ENCODE measurements around the gene KCNH4.
"Not testable (repeated sequence)": the region's sequence is repeated elsewhere in the genome, so short reads cannot be mapped to it uniquely, and the experiment has no call there.

The KCNH4 gene

DNA sequence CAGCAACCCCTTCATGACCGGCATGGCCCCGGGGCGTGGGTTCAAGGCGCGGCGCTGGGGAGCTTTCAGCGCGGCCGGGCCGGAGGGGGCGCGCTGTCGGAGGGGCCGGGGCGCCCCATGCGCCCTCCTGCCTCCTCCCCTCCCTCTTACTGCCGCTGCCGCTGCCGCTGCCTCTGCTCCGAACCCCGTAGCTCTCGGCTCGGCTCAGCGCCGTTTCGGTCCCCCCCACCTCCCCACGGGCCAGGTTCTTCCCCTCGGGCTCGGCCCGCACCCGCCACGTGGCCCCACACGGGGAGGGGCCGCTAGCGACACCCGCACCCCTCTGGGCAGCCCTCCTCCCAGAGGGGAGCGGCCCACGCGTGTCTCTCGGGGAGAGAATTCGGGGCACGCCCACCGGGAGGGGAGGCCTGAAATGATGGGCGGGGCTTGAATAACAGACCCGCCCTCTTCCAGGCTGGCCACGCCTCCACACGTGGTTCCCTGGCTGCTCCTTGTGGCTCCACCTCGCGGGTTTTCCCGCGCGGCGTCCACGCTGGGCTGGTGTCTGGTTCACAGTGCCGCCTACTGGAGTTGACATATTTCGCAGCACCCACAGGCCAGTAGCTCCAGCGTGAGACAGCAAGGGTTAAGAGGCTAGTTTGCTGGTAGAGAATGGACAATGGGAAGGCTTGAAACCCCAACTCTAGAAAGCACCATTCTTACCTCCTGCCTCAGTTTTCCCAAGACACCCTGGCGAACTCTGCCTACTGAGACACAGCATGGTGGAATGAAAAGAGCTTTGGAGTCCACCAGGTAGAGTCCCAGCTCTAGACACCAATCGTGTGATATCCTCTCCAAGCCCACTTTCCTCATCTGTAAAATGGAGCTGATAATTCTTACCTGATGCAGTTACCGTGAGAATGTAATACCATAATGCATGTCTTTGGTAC lies at the start of gene KCNH4:
Gene KCNH4, minus strand, starts transcription at position 221 of the 929 bp plus-strand sequence. Its CDS starts 197 bp downstream, at position 24.
- H3K9ac ChIP-seq (ENCODE audit: low read depth, low read length), result peak within 1 kb of the TSS; percentile 67; the same call in 1 of the 2 replicates
- no peaks in the 10 kb centered on the region for H3K9me3 ChIP-seq (ENCODE audit: control insufficient read depth, insufficient read depth, low read length)
- H3K4me1 ChIP-seq (ENCODE audit: insufficient read depth, low read length), result peaks cover 21% of the 10 kb centered on the region
- H3K36me3 ChIP-seq (ENCODE audit: insufficient read depth, low read length), result no peaks in the 10 kb centered on the region

DNA sequence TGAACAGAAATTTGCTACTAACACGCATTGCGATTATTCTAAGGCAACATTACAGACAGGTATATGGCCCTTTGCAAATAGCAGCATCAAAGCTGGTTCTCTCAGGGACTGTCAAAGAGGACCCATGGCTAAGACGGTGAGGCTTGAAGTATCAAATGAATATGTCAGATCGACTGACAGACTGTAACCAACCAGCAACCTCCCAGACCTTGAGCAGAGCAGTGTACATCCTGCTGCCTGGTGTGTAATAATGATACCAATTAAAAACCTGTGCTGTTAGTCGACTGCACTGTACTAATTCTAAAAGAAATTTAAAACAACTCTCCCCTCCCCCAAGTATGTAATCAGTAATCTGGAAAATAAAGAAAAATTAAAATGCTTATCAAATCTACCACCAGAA lies 49.3 kb upstream of the KCNH4 start:
- no peak overlapping the region for H3K9ac ChIP-seq (ENCODE audit: low read depth, low read length)
- no peaks in the 10 kb centered on the region for H3K9me3 ChIP-seq (ENCODE audit: control insufficient read depth, insufficient read depth, low read length)
- no peaks in the 10 kb centered on the region for H3K4me1 ChIP-seq (ENCODE audit: insufficient read depth, low read length)
- no peaks in the 10 kb centered on the region for H3K36me3 ChIP-seq (ENCODE audit: insufficient read depth, low read length)

DNA sequence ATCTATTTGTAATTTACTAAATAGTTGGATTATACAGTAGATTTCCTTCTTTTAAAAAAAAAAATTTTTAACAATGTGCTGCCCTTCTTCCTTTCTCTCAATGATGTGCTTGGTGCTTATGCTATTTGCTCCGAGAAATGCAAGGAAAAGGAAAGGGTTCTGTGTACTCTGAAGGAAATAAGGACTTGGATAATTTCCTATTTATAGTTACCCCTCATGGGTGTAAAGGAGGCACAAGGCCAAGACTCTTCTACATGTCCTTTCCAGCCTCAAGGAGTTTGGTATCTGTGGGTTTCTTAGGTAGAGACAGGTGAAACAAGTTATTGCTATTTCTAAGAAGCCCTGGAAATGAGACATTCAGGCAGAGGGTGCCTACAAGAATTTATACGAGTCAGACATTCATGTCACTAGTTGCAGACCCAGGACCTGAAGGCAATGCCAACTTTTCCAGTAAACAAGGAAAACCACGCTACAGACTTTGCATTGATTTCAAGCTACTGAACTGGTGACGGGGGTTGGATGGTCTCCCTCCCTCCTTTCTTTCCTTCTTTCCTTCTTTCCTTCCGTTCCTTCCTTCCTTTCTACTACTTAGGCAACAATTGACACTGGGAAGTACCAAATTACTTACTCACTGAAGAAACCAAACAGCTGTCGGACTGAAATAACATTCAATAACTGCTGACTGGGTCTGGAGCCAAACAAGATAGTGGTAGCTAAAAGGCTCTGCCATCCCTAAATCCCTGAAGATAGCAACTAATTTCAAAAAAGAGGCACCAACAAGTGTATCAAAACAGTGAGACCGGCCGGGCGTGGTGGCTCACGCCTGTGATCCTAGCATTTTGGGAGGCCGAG lies 47.1 kb upstream of the KCNH4 start:
- Histone ChIP-seq H3K9me3 (ENCODE audit: control insufficient read depth, insufficient read depth, low read length) (no peaks in the 10 kb centered on the region), H3K36me3 (ENCODE audit: insufficient read depth, low read length) (no peaks in the 10 kb centered on the region), H3K9ac (ENCODE audit: low read depth, low read length) (no peak overlapping the region), H3K4me1 (ENCODE audit: insufficient read depth, low read length) (no peaks in the 10 kb centered on the region)

DNA sequence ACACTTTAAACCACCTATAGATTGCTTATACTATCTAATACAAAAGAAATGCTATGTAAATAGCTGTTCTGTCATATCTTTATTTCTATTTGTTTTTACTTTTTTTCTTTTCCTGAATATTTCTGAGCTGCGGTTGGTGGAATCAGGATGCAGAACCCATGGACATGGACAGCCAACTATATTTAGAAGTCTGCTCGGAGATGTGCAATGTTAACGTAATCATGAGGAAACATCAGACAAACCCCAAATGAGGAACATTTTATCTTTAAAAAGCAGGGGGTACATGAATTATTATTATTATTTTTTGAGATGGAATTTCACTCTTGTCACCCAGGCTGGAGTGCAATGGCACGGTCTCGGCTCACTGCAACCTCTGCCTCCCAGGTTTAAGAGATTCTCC lies 44.7 kb upstream of the KCNH4 start:
- H3K9ac ChIP-seq (ENCODE audit: low read depth, low read length), result no peak overlapping the region
- H3K9me3 ChIP-seq (ENCODE audit: control insufficient read depth, insufficient read depth, low read length), result no peaks in the 10 kb centered on the region
- H3K36me3 ChIP-seq (ENCODE audit: insufficient read depth, low read length), result no peaks in the 10 kb centered on the region

DNA sequence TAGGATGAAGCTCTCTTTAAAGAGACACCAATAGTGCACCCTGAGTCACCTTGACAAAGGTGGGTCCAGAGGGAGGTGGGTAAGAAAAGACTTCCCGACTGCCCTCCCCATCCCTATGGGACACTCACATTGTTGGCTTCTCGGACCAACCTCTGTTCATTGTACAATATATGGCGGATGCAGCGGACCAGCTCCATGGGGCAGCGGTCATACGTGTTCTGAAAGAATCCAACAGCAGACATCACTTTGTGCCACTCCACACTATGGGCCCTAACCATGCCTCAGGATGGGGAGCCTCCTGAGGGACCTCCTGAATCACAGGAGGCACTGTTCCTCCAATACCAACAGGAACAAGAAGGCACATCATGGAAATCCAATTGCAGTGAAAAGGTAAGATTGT lies 43.7 kb upstream of the KCNH4 start:
- no peaks in the 10 kb centered on the region for H3K9me3 ChIP-seq (ENCODE audit: control insufficient read depth, insufficient read depth, low read length)
- no peaks in the 10 kb centered on the region for H3K4me1 ChIP-seq (ENCODE audit: insufficient read depth, low read length)
- H3K36me3 ChIP-seq (ENCODE audit: insufficient read depth, low read length), result no peaks in the 10 kb centered on the region
- H3K9ac ChIP-seq (ENCODE audit: low read depth, low read length), result no peak overlapping the region

More for the DNA sequence above, 44.7 kb upstream of the KCNH4 start:
- H3K4me1 ChIP-seq (ENCODE audit: insufficient read depth, low read length), result no peaks in the 10 kb centered on the region

DNA sequence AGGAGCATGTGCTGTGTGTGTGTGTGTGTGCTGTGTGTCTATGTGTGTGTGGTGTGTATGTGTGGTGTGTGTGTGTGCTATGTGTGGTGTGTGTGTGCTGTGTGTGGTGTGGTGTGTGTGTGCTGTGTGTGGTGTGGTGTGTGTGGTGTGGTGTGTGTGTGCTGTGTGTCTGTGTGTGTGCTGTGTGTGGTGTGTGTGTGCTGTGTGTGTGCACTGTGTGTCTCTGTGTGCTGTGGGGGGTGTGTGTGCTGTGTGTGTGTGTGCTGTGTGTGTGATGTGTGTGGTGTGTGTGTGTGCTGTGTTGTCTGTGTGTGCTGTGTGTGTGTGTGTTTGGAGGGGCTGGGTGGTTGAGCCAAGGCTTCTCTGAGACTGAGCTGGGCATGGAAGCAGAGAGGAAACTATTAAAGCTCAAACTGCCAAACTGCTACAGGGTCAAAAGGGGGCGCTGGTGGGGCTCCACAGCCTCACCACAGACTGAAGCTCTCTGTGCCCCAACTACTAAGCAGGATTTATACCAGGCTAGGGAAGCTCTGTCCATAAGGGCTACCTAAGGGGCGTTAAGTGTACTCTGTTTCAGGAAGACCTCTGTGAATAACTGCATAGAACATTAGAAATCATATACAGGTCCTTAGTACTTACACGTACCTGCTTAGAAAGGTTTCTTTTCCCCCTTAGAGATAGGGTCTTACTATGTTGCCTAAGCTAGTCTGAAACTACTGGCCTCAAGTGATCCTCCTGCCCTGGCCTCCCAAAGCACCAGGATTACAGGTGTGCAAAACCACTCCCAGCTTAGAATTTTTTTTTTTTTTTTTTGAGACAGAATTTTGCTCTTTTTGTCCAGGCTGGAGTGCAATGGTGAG lies 41.2 kb upstream of the KCNH4 start:
- no peak overlapping the region for H3K9ac ChIP-seq (ENCODE audit: low read depth, low read length)
- H3K36me3 ChIP-seq (ENCODE audit: insufficient read depth, low read length), result peaks cover 1% of the 10 kb centered on the region; the same call in 1 of the 2 replicates
- no peaks in the 10 kb centered on the region for H3K9me3 ChIP-seq (ENCODE audit: control insufficient read depth, insufficient read depth, low read length)
- no peaks in the 10 kb centered on the region for H3K4me1 ChIP-seq (ENCODE audit: insufficient read depth, low read length)

DNA sequence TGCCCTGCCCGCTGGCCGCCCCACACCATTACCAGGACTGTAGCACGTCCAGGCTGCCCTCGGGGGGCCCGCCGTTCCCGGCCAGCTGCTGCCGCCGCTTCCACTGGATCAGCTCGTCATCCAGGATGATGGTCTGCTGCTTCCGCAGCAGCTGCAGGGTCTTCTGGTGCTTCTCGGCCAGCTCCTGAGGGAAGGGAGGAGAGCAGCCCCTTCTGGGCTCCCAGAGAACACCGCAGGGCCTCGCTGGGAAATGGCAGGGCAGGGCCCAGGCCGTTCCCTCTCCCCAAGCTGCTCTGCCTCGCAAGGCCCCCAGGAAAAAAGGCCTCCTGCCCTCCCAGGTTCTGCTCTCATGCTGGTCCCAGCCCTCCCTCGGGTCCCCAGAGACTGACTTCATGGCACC lies 38.3 kb upstream of the KCNH4 start:
- not testable (repeated sequence) for H3K36me3 ChIP-seq (ENCODE audit: insufficient read depth, low read length); H3K9me3 ChIP-seq (ENCODE audit: control insufficient read depth, insufficient read depth, low read length); H3K9ac ChIP-seq (ENCODE audit: low read depth, low read length); H3K4me1 ChIP-seq (ENCODE audit: insufficient read depth, low read length)

DNA sequence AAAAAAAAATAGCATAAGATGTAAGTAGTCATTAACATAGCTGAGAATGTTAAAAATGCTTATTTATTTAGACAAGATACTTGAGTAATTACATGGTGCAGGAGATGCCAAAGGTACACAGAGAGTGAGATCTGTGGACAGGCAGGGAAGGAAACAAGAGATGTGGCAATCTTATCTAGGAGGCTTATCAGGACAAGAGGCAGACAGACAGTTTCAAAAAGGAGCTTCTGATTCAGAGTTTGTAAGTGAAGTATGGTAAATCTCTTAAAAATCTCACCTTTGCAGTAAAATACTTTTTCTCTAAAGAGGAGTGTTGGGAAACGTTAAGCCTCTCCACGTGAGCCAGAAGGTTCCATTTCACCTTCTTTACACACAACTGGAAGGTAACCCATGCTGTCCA lies 33.2 kb upstream of the KCNH4 start:
- Histone ChIP-seq H3K9ac (ENCODE audit: low read depth, low read length) (no peak overlapping the region), H3K4me1 (ENCODE audit: insufficient read depth, low read length) (no peaks in the 10 kb centered on the region), H3K9me3 (ENCODE audit: control insufficient read depth, insufficient read depth, low read length) (no peaks in the 10 kb centered on the region), H3K36me3 (ENCODE audit: insufficient read depth, low read length) (peaks cover 6% of the 10 kb centered on the region)

DNA sequence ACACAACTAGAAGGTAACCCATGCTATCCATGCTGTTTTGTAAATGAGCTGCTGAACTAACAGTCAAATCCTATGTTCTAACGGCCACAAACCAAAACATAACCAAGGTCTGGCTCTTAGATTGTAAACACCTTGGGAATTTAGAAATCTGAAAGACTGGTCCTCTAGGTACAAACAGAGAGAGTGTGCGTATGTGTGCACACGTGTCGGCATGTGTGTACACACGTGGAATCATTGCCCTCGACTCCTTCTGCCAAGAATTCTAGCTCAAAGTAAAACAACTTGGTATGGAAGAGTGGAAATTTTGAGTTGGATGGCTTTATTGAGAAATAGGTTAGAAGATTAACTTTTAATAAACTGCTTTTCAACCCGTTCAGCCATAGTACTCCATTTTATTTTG lies 31.4 kb upstream of the KCNH4 start:
- Histone ChIP-seq H3K9ac (ENCODE audit: low read depth, low read length) (no peak overlapping the region), H3K9me3 (ENCODE audit: control insufficient read depth, insufficient read depth, low read length) (no peaks in the 10 kb centered on the region), H3K4me1 (ENCODE audit: insufficient read depth, low read length) (no peaks in the 10 kb centered on the region), H3K36me3 (ENCODE audit: insufficient read depth, low read length) (peaks cover 6% of the 10 kb centered on the region)

DNA sequence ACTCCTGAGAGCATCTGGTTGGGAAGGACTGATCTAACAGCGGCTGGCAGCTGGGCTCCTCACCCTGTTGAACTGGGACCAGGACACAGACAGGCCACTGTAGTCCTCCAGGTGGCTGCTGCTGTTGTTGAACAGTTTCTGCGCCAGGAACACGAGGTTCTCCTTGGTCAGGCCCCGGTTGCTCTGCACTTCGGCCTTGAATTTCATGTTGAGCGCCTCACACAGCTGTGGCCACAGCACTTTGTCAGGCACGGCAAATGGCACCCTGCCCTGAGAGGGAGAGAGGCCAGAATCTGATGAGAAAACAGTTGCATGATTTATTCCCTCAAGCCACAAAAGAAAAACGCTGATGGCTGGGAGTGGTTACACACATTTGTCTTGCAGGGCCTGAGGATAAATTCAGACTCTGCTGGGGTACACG lies 31.0 kb upstream of the KCNH4 start:
- not testable (repeated sequence) for H3K9me3 ChIP-seq (ENCODE audit: control insufficient read depth, insufficient read depth, low read length); H3K9ac ChIP-seq (ENCODE audit: low read depth, low read length); H3K4me1 ChIP-seq (ENCODE audit: insufficient read depth, low read length); H3K36me3 ChIP-seq (ENCODE audit: insufficient read depth, low read length)

DNA sequence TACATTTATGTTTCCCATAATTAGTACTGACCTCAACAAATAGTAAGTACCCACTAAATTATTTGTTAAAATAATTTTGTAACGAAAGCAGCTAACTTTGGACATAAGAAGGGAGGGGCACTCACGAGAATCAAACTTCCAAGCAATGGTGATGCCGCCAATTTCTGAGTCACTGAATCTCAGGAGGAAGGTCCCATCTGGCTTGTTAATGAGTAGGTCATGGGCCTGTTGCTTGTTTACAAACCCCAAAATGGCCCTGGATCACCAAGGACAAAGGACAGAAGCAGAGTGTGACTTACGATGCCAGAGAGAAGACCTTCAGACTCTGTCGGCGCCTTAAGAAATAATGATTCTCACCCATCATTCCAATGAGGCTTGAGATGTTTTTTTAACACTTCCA lies 29.1 kb upstream of the KCNH4 start:
- Histone ChIP-seq H3K9ac (ENCODE audit: low read depth, low read length) (no peak overlapping the region), H3K36me3 (ENCODE audit: insufficient read depth, low read length) (peaks cover 3% of the 10 kb centered on the region; the same call in 1 of the 2 replicates), H3K9me3 (ENCODE audit: control insufficient read depth, insufficient read depth, low read length) (no peaks in the 10 kb centered on the region), H3K4me1 (ENCODE audit: insufficient read depth, low read length) (no peaks in the 10 kb centered on the region)

DNA sequence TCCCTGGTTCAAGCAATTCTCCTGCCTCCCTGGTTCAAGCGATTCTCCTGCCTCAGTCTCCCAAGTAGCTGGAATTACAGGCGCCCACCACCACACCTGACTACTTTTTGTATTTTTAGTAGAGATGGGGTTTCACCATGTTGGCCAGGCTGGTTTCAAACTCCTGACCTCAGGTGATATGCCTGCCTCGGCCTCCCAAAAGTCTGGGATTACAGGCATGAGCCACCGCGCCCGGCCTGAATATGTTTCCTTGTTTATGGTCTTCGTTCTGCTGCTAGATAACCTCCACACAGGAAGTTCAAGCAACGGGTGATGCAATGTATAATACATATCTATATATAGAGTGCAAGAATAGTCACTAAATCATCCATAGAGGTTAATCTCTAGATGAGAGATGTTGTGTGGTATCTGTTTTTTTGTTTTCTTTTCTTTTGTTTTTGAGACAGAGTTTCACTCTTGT lies 25.2 kb upstream of the KCNH4 start:
- not testable (repeated sequence) for H3K9ac ChIP-seq (ENCODE audit: low read depth, low read length); H3K36me3 ChIP-seq (ENCODE audit: insufficient read depth, low read length); H3K4me1 ChIP-seq (ENCODE audit: insufficient read depth, low read length); H3K9me3 ChIP-seq (ENCODE audit: control insufficient read depth, insufficient read depth, low read length)

DNA sequence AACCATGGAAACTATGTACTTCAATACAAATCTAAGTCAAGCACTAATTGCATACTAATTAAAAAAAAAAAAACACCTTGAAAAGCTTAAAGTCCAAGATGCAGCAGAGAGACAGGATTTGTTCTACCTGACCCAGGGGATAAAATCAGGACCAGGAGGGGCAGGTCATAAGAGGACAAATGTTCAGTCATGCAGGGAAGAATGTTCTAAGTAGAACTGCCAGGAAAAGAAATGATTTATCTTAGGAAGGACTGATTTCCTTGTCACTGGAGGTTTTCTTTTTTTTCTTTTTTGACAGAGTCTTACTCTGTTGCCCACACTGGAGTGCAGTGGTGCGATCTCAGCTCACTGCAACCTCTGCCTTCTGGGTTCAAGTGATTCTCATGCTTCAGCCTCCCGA lies 22.4 kb upstream of the KCNH4 start:
- Histone ChIP-seq H3K36me3 (ENCODE audit: insufficient read depth, low read length) (peaks cover 6% of the 10 kb centered on the region), H3K9me3 (ENCODE audit: control insufficient read depth, insufficient read depth, low read length) (no peaks in the 10 kb centered on the region), H3K9ac (ENCODE audit: low read depth, low read length) (no peak overlapping the region), H3K4me1 (ENCODE audit: insufficient read depth, low read length) (no peaks in the 10 kb centered on the region)

DNA sequence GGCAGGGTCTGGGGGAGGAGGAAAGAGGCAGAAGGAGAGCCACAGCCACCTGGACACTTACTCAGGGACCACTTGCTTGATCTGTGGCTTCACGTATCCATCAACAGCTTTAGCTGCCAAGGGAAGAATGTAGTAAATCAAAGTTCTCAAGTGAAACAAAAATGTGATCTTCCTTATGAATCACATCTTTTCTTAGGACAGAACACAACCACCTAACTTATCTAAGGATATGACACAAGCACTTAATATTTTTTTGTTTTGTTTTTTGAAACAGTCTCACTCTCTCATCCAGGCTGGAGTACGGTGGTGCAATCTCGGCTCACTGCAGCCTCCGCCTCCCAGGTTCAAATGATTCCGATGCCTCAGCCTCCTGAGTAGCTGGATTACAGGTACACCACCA lies 21.8 kb upstream of the KCNH4 start:
- H3K36me3 ChIP-seq (ENCODE audit: insufficient read depth, low read length), result peaks cover 6% of the 10 kb centered on the region
- no peaks in the 10 kb centered on the region for H3K4me1 ChIP-seq (ENCODE audit: insufficient read depth, low read length)
- no peak overlapping the region for H3K9ac ChIP-seq (ENCODE audit: low read depth, low read length)
- H3K9me3 ChIP-seq (ENCODE audit: control insufficient read depth, insufficient read depth, low read length), result no peaks in the 10 kb centered on the region
